ENCODE data around the gene NRXN3.

- TF ChIP-seq CTCF (IDR thresholded peaks at IDR 0.05; ENCODE audit: insufficient read depth, low read depth, low read length) (no peak), EZH2 (IDR thresholded peaks at IDR 0.05; ENCODE audit: insufficient read depth, low read length) (no peak)
Measured at GRCh38 chr14:79627058-79627457, 1456.9 kb downstream of the NRXN3 start.

Measured in astrocyte (in vitro differentiated cells and primary cell).